ENCODE results near the gene WFDC10B. TPM values are rescaled to one million over a fixed set of nuclear protein-coding genes. Genes with fewer than 3 reads are reported as not detected.

The WFDC10B gene
- total and polyA plus RNA-seq, 10 of the 15 experiments (the other 5 are each of a cell fraction or from before 2014, with no cell fraction given): not detected

DNA sequence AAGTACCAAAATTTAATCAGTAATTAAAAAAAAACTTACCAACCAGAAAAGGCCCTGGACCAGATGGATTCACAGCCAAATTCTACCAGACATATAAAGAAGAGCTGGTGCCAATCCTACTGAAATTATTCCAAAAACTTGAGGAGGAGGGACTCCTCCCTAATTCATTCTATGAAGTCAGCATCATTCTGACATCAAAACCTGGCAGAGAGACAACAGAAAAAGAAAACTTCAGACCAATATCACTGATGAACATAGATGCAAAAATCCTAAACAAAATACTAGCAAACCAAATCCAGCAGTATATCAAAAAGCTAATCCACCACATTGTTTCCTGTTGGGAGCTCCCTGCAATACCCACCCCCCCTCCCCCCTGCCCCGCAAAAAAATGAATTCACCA, 34.7 kb downstream of the WFDC10B start, which contains the start of gene WFDC11:
TSS of gene WFDC11 (minus strand) at position 101 of the 400 bp plus-strand sequence. CDS start 19,639 bp downstream, outside the sequence.
- ChIA-PET RAD21 (ENCODE audit: unreplicated experiment) (no interaction called here), POLR2A (no interaction called here), SMC1A (ENCODE audit: uncharacterized antibody, unreplicated experiment) (no interaction called here), CTCF (interaction anchor here (0.7 kb wide), 1 partner anchor 1164 kb away, joined by 3 read pairs; no protein-coding TSS in a partner anchor)
- in situ Hi-C loops (cut with MboI): no loop called here
- Histone ChIP-seq H3K4me3 (no peak within 1 kb of the TSS), H3K4me2 (ENCODE audit: control insufficient read depth, insufficient read depth) (no peak within 1 kb of the TSS), H3K36me3 (ENCODE audit: control insufficient read depth in 2 of 2, insufficient read depth in 2 of 2, low read length in 1 of 2) (no peaks in the 10 kb centered on the region), H4K20me1 (ENCODE audit: control insufficient read depth, insufficient read depth) (no peaks in the 10 kb centered on the region), H3K9me3 (replicated peaks; ENCODE audit: control insufficient read depth, insufficient read depth, low read length) (no peaks in the 10 kb centered on the region), H3K27me3 (replicated peaks in 1 of 2; ENCODE audit: control insufficient read depth in 2 of 2, insufficient read depth in 2 of 2, low read length in 1 of 2) (no peaks in the 10 kb centered on the region), H3K79me2 (ENCODE audit: control insufficient read depth, insufficient read depth, low read length) (no peaks in the 10 kb centered on the region), H3K27ac (ENCODE audit: control insufficient read depth, insufficient read depth) (no peak within 1 kb of the TSS), H2AFZ (ENCODE audit: control insufficient read depth, low read depth, low read length) (no peak within 1 kb of the TSS), H3K4me1 (ENCODE audit: control insufficient read depth, insufficient read depth, low read length) (no peaks in the 10 kb centered on the region), H3K9ac (ENCODE audit: control insufficient read depth, insufficient read depth, low read length) (no peak within 1 kb of the TSS)
- FAIRE-seq (no peak), ATAC-seq (no peak), DNase-seq (ENCODE audit: low read depth, low spot score) (no peak)
- no TSS peak for BruUV-seq (replicated peaks)
- 9% methylated on average over 1 of the region's 1 CpG for WGBS (ENCODE audit: insufficient coverage, insufficient replicate concordance, low lambda C conversion rate, missing lambda C conversion rate)
- intact Hi-C loops (cut with micrococcal nuclease; ENCODE audit: unreplicated experiment): no loop called here
- TF ChIP-seq ZSCAN29 (IDR thresholded peaks at IDR 0.05) (no peak), TCF3 (IDR thresholded peaks at IDR 0.05; ENCODE audit: borderline replicate concordance, insufficient read depth, low read depth, low read length) (no peak), CHD4 (IDR thresholded peaks at IDR 0.05) (no peak), ZNF622 (IDR thresholded peaks at IDR 0.05) (no peak), CBX5 (IDR thresholded peaks at IDR 0.05; ENCODE audit: low read depth) (no peak), PML (IDR thresholded peaks at IDR 0.05; ENCODE audit: low read length) (no peak), RUNX3 (IDR thresholded peaks at IDR 0.05; ENCODE audit: low read length) (no peak), ETV6 (conservative IDR thresholded peaks at IDR 0.05 in 1 of 2, IDR thresholded peaks at IDR 0.05 in 1 of 2; ENCODE audit: borderline replicate concordance in 1 of 2, low read depth in 1 of 2) (no peak), RB1 (IDR thresholded peaks at IDR 0.05; ENCODE audit: borderline replicate concordance) (no peak)
- TF ChIP-seq, protein P1, sequence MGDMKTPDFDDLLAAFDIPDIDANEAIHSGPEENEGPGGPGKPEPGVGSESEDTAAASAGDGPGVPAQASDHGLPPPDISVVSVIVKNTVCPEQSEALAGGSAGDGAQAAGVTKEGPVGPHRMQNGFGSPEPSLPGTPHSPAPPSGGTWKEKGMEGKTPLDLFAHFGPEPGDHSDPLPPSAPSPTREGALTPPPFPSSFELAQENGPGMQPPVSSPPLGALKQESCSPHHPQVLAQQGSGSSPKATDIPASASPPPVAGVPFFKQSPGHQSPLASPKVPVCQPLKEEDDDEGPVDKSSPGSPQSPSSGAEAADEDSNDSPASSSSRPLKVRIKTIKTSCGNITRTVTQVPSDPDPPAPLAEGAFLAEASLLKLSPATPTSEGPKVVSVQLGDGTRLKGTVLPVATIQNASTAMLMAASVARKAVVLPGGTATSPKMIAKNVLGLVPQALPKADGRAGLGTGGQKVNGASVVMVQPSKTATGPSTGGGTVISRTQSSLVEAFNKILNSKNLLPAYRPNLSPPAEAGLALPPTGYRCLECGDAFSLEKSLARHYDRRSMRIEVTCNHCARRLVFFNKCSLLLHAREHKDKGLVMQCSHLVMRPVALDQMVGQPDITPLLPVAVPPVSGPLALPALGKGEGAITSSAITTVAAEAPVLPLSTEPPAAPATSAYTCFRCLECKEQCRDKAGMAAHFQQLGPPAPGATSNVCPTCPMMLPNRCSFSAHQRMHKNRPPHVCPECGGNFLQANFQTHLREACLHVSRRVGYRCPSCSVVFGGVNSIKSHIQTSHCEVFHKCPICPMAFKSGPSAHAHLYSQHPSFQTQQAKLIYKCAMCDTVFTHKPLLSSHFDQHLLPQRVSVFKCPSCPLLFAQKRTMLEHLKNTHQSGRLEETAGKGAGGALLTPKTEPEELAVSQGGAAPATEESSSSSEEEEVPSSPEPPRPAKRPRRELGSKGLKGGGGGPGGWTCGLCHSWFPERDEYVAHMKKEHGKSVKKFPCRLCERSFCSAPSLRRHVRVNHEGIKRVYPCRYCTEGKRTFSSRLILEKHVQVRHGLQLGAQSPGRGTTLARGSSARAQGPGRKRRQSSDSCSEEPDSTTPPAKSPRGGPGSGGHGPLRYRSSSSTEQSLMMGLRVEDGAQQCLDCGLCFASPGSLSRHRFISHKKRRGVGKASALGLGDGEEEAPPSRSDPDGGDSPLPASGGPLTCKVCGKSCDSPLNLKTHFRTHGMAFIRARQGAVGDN (IDR thresholded peaks at IDR 0.05): no peak
- TF ChIP-seq, protein P2, sequence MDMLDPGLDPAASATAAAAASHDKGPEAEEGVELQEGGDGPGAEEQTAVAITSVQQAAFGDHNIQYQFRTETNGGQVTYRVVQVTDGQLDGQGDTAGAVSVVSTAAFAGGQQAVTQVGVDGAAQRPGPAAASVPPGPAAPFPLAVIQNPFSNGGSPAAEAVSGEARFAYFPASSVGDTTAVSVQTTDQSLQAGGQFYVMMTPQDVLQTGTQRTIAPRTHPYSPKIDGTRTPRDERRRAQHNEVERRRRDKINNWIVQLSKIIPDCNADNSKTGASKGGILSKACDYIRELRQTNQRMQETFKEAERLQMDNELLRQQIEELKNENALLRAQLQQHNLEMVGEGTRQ (IDR thresholded peaks at IDR 0.05; ENCODE audit: borderline replicate concordance, low read depth, low read length): no peak
- TF ChIP-seq, protein P3, sequence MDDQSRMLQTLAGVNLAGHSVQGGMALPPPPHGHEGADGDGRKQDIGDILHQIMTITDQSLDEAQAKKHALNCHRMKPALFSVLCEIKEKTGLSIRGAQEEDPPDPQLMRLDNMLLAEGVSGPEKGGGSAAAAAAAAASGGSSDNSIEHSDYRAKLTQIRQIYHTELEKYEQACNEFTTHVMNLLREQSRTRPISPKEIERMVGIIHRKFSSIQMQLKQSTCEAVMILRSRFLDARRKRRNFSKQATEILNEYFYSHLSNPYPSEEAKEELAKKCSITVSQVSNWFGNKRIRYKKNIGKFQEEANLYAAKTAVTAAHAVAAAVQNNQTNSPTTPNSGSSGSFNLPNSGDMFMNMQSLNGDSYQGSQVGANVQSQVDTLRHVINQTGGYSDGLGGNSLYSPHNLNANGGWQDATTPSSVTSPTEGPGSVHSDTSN (IDR thresholded peaks at IDR 0.05; ENCODE audit: insufficient replicate concordance, low read depth, low read length): no peak
- TF ChIP-seq, protein P4, sequence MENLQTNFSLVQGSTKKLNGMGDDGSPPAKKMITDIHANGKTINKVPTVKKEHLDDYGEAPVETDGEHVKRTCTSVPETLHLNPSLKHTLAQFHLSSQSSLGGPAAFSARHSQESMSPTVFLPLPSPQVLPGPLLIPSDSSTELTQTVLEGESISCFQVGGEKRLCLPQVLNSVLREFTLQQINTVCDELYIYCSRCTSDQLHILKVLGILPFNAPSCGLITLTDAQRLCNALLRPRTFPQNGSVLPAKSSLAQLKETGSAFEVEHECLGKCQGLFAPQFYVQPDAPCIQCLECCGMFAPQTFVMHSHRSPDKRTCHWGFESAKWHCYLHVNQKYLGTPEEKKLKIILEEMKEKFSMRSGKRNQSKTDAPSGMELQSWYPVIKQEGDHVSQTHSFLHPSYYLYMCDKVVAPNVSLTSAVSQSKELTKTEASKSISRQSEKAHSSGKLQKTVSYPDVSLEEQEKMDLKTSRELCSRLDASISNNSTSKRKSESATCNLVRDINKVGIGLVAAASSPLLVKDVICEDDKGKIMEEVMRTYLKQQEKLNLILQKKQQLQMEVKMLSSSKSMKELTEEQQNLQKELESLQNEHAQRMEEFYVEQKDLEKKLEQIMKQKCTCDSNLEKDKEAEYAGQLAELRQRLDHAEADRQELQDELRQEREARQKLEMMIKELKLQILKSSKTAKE (IDR thresholded peaks at IDR 0.05; ENCODE audit: low read depth, poor library complexity, severe bottlenecking): no peak
- TF ChIP-seq, protein P5, sequence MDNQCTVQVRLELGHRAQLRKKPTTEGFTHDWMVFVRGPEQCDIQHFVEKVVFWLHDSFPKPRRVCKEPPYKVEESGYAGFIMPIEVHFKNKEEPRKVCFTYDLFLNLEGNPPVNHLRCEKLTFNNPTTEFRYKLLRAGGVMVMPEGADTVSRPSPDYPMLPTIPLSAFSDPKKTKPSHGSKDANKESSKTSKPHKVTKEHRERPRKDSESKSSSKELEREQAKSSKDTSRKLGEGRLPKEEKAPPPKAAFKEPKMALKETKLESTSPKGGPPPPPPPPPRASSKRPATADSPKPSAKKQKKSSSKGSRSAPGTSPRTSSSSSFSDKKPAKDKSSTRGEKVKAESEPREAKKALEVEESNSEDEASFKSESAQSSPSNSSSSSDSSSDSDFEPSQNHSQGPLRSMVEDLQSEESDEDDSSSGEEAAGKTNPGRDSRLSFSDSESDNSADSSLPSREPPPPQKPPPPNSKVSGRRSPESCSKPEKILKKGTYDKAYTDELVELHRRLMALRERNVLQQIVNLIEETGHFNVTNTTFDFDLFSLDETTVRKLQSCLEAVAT (IDR thresholded peaks at IDR 0.05): no peak

Measured in GM12878 (cell line).